ENCODE data around the gene CRX.
"Not testable (repeated sequence)": the region's sequence is repeated elsewhere in the genome, so short reads cannot be mapped to it uniquely, and the experiment has no call there.

The CRX gene

GRCh38 chr19:47804451-47804850 lies 17.3 kb upstream of the CRX start, which contains the start of gene TPRX1:
TPRX1 (minus strand) TSS chr19:47804551; CDS start chr19:47804539, 12 bp downstream.
- FAIRE-seq = not testable (repeated sequence)

DNA sequence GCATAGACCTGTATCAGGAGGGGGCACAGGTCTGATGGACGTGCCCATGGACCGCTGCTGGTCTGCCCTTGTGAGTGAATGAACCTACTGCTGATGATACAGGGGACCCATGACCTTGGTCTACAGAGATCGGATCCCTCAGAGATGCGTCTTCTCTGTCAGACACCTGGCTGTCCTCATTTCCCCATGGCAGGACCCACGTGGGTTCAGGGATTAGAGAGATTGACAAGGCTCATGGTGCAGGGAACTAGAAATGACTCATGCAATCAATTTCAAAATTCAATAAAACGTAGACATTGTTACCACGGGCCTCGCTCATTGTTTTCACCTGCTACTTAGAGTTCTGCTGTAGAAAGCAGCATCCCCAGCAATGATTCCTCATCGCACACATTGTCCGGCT lies 16.4 kb upstream of the CRX start:
- FAIRE-seq = no peak

DNA sequence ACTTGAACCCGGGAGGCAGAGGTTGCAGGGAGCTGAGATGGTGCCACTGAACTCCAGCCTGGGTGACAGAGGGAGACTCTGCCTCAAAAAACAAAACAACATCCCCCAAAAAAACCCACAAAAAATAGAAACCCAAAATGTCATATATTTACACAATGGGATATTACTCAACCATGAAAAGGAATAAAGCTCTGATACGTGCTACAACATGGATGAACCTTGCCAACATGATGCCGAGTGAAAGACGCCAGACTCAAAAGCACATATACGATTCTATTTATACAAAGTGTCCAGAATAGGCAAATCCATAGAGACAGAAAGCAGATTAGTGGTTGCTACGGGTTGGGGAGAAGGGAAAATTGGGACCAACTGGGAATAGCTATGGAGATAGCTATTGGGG lies 15.3 kb upstream of the CRX start:
- no peak for FAIRE-seq

- FAIRE-seq = no peak
Observed at GRCh38 chr19:47813304-47813994, 8.3 kb upstream of the CRX start.

DNA sequence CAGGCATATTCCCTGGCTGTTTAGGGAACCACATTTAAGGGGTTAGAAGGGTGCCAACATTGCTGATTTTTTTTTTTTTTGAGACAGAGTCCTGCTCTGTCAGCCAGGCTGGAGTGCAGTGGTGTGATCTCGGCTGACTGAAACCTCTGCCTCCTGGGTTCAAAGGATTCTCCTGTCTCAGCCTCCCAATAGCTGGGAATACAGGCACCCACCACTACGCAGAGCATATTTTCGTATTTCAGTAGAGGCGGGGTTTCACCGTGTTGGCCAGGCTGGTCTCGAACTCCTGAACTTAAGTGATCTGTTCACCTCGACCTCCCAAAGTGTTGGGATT lies 7.8 kb upstream of the CRX start:
- FAIRE-seq = no peak

DNA sequence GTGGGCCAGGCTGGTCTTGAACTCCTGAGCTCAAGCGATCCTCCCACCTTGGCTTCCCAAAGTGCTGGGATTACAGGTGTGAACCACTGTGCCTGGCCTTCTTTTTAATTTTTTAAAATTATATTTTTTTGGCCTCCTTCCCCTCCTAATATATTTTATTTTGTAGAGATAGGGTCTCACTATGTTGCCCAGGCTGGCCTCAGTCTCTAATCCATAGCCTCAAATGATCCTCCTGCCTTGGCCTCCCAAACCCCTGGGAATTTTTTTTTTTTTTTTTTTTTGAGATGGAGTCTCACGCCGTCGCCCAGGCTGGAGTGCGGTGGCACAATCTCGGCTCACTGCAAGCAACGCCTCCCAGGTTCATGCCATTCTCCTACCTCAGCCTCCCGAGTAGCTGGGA lies 5.5 kb upstream of the CRX start:
- FAIRE-seq = not testable (repeated sequence)

- FAIRE-seq = not testable (repeated sequence)
Observed at GRCh38 chr19:47818221-47818620, 3.5 kb upstream of the CRX start.

- no peak for FAIRE-seq
Observed at GRCh38 chr19:47819858-47820257, 1.9 kb upstream of the CRX start.

GRCh38 chr19:47820410-47820809 lies 1.3 kb upstream of the CRX start:
- no peak for FAIRE-seq

DNA sequence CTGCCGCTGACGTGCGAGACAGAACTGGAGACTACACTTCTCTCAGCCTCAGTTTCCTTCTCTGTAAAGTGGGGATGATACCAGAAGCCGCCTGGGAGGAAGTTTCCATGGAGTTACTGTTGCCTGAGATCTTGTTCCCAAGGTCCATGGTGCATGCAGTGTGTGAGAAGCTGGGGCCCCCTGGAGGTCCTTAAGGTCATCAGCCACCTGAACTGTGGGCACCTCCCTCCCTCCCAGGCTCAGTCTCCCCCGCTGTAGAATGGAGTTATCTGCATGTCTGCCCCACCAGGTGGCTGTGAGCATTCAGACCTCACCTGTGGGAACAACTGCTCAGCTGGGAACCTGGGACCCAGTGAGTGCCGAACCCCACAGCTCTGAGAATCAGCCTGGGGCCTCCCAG lies 2.7 kb downstream of the CRX start:
- no peak for FAIRE-seq

DNA sequence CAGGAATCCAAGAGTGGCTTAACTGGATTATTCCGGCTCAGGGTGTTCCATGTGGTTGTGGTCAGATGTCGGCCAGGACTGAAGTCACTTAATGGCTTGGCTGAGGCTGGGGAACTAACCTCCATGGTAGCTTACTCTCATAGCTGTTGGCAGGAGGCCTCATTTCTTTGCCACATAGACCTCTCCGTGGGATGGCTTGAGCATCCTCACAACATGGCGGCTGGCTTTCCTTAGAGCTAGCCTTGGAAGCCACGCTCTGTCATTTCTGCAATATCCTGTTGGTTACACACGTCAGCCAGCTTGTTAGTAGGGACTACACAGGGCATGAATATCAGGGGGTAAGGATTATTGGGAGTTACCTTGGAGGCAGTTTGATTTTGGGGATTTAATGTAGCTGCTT lies 5.1 kb downstream of the CRX start:
- FAIRE-seq = no peak

DNA sequence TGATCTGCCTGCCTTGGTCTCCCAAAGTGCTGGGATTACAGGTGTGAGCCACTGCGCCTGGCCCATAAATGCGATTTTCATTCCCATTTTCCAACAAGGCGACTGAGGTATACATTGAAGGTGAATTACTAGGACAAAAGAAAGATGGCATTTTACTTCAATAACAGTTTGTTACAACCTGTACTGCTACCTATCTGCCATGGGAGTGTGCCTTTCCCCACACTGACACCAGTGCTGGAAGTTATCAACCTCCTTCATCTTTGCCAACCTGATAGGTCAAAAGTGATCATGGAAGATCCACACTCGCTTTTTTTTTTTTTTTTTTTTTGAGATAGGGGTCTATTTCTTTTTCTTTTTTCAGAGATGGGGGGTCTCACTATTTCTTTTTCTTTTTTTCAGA lies 11.0 kb downstream of the CRX start:
- FAIRE-seq = no peak

DNA sequence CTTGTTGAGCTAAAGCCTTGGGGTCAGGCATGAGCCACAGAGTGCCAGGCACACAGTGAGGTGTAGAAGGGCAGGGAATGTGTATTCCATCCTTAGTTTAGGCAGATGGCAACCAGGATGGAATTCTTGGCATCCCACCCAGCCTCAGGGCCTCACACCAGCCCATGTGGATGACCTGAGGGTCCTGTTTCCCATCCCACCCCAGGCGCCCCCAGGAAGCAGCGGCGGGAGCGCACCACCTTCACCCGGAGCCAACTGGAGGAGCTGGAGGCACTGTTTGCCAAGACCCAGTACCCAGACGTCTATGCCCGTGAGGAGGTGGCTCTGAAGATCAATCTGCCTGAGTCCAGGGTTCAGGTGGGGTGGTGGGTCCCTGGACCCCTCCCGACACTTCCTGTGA lies 14.3 kb downstream of the CRX start:
- no peak for FAIRE-seq

DNA sequence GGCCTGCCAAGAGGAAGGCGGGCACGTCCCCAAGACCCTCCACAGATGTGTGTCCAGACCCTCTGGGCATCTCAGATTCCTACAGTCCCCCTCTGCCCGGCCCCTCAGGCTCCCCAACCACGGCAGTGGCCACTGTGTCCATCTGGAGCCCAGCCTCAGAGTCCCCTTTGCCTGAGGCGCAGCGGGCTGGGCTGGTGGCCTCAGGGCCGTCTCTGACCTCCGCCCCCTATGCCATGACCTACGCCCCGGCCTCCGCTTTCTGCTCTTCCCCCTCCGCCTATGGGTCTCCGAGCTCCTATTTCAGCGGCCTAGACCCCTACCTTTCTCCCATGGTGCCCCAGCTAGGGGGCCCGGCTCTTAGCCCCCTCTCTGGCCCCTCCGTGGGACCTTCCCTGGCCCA lies 17.7 kb downstream of the CRX start:
- FAIRE-seq = no peak

DNA sequence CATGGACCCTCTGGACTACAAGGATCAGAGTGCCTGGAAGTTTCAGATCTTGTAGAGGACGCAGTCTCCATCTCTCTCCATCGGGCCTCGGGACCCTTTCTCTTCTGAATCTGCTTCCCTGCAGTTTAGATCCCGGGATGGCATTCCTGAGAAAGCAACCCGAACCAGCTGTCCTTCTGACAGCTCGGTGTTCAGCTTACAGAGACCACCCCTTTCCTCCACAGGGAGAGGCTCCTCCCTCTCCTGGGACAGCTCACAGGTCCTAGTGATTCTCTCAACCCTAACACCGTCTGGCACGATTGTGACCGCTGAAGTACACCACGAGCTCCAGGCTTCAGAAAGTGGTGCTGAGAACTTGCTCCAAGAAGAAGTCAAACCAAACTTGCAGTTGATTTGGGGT lies 18.2 kb downstream of the CRX start:
- no peak for FAIRE-seq

DNA sequence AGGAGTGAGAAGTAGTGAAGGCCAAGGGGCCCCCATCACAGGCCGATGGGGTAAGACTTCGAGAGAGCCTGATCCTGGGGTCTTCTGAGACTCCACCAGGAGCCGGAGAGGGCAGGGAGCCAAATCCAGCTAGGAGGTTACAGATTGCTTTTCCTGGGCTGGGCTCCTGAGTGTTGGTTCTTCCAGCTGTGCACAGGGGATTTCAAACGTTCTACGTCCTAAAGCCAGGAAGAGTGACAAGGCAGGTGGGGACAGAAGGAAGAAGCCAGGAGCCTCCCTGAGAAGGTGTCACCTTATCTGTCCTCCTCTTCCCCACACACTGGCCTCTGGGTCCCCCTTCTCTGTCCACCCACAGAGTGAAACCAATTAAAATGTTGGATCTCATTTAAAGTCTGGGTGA lies 21.2 kb downstream of the CRX start:
- no peak for FAIRE-seq

- no peak for FAIRE-seq
Observed at GRCh38 chr19:47848425-47848822, 26.7 kb downstream of the CRX start.

DNA sequence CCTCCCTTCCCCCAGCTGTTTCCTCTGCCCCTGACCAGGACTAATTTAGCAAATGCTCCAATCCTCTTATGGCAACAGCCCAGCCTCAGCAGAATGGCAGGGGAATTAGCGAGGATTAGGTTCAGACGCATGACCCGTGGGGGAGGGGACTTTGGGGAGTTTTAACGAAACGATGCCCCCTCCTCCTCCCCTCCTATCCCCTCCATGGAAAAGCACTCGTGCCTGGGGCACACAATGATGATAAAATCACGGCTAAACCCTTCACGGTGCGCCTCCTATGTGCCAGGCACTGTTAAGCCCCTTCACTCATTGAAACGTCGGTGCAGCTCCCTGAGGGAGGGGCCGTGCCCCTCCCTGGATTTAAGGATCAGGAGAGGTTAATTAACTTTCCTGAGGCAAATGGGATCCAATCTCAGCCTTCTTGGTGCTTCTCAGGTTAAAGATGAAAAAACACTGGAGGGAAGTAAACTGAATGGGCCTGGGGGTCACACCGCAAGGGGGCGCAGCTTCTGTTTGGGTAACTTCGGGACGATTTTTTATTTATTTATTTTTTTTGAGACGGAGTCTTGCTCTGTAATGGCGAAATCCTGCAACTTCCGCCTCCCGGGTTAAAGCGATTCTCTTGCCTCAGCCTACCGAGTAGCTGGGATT lies 27.2 kb downstream of the CRX start:
- no peak for FAIRE-seq

DNA sequence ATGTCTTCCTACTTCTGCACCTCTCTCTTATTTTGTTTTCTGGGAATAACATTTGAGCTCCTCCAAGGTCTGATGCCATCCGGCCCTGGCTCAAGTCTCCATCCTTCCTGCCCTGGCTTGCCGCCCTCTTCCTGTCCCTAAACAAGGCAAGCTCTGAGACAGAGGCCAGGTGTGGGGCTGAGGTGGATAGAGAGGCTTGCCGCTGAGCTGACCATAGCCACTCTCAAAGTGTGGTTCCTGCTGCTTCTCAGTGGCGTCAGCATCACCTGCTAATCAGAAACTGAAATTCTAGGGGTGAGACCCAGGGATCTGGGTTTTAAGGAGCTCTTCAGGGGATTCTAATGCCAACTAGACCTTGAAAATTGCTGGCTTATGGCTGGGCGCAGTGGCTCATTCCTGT lies 31.3 kb downstream of the CRX start:
- FAIRE-seq = no peak

DNA sequence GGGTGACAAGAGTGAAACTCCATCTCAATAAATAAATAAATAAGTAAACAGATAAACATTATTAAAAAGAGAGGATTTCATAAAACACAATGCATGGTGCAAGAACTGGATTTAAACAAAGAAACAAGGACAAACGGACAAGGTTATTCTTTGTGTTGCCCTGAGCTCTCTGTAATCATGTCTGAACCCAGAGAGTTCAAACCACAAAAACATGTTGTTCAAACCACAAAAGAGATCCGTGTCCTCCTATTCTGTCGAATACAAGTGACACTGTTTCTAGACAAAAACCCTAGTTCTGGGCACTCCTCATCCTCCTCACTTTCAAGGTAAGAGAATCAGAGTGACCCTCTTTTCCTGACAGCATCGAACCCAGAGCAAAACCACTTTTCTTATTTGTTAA lies 32.7 kb downstream of the CRX start:
- FAIRE-seq = no peak

- FAIRE-seq = not testable (repeated sequence)
Observed at GRCh38 chr19:47858231-47858630, 36.5 kb downstream of the CRX start.

GRCh38 chr19:47858646-47859285 lies 37.0 kb downstream of the CRX start, which contains the start of gene TPRX2:
TPRX2 (plus strand) TSS chr19:47859235; CDS start chr19:47859247, 12 bp downstream.
- not testable (repeated sequence) for FAIRE-seq

- FAIRE-seq = not testable (repeated sequence)
Observed at GRCh38 chr19:47859838-47860237, 38.1 kb downstream of the CRX start.

GRCh38 chr19:47860602-47861297 lies 39.0 kb downstream of the CRX start:
- no peak for FAIRE-seq
